Tibial artery (tissue), 4 donors: ENCODE data around the gene AMOTL1.

ENCODE experiments used
- DNase-seq, 2 donors: peaks; one replicate each; pipeline ENCODE4 v3.0.0-alpha.2; 2019
- H3K27ac ChIP-seq, 2 donors: fragments of 200-600 bp; sonication (generic) in 1 of 2; 1 replicate in 1 of 2; 2 replicates in 1 of 2; pipeline ENCODE4 v1.5.1; 2018 to 2019; ENCODE audit warnings: mild to moderate bottlenecking in 1 of 2
- H3K27me3 ChIP-seq, 2 donors: fragments of 200-600 bp; sonication (generic) in 1 of 2; one replicate each; pipeline versions ENCODE4 v1.5.1 to v1.6.0; 2016 to 2019
- H3K36me3 ChIP-seq, 3 donors: fragments of 200-600 bp; sonication (generic) in 2 of 3; one replicate each; pipeline ENCODE4 v1.5.1; 2016 to 2019; ENCODE audit warnings: mild to moderate bottlenecking in 2 of 3
- H3K4me1 ChIP-seq, 4 donors: fragments of 200-600 bp; sonication (generic) in 2 of 4; 1 replicate in 3 of 4; 2 replicates in 1 of 4; pipeline ENCODE4 v1.5.1; 2016 to 2019
- H3K4me3 ChIP-seq, 2 donors: fragments of 200-600 bp; sonication (generic) in 1 of 2; 1 replicate in 1 of 2; 2 replicates in 1 of 2; pipeline ENCODE4 v1.5.1; 2018 to 2019; ENCODE audit warnings: mild to moderate bottlenecking in 2 of 2
- H3K9me3 ChIP-seq, 3 donors: fragments of 200-600 bp; sonication (generic) in 1 of 3; one replicate each; pipeline ENCODE4 v1.5.1; 2016 to 2019
- CTCF ChIP-seq, 2 experiments: fragments of 200-600 bp in 1 of 2; fragments of 450-650 bp in 1 of 2; IDR thresholded peaks; one replicate each; pipeline ENCODE4 v1.5.1; 2017 to 2019; ENCODE audit warnings: antibody characterized with exemption in 2 of 2, mild to moderate bottlenecking in 1 of 2, moderate library complexity in 1 of 2
- intact Hi-C: fragments of 100-400 bp; cut with DNase I; formaldehyde crosslinking; loops from one replicate; pipeline ENCODE4 v1.15.0; 2023; ENCODE audit warnings: low total_unique reads

The AMOTL1 gene

GRCh38 chr11:94857337-94857736 lies 89.2 kb downstream of the AMOTL1 start:
- Histone ChIP-seq H3K27me3 (no peaks in the 10 kb centered on the region), H3K36me3 (peaks cover 46 to 92% (median 83%) of the 10 kb centered on the region in 3 donors), H3K27ac (no peak overlapping the region), H3K9me3 (no peaks in the 10 kb centered on the region), H3K4me1 (peaks cover 0 to 3% (median under 1%) of the 10 kb centered on the region in 4 donors), H3K4me3 (no peak overlapping the region)
- intact Hi-C loops, result no loop called here
- DNase-seq, result no peak
- no peak for TF ChIP-seq CTCF (IDR thresholded peaks at IDR 0.05)

DNA sequence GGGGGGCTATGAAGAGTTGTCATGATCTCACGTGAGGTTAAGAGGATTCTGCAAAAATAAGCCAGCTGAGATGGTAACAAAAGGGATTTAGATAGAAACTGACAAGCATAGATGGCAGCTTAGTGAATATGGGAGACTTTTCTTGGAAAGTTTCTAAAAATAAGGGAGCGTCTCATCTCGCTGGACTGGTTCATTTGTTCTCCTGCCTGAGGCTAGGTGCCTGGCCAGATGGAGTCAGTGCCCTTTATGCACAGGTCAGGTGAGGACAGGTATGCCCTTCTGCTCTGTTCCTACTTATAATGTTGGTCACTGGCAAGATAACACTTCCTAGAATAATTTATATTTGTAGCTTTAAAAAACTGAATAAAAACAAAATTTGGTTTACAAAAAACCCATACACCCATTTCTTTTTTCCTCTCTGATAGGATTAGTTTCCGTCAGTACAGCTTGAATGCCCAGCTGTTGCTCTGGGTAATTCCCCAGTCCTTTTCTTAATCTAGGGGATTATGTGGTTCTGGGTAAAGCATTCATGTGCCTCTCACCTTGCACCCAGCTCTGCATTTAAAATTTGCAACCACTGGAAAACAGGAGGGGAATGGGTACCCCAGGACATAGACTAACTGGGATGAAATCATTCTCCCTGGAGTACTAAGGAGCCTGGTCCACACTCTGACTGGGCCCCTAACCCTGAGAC lies 90.0 kb downstream of the AMOTL1 start:
- H3K36me3 ChIP-seq, result peaks cover 46 to 87% (median 82%) of the 10 kb centered on the region in 3 donors

GRCh38 chr11:94860333-94860732 lies 92.2 kb downstream of the AMOTL1 start:
- Histone ChIP-seq H3K27ac (no peak overlapping the region), H3K4me3 (no peak overlapping the region), H3K4me1 (no peaks in the 10 kb centered on the region), H3K36me3 (peaks cover 42 to 78% (median 74%) of the 10 kb centered on the region in 3 donors), H3K27me3 (no peaks in the 10 kb centered on the region), H3K9me3 (no peaks in the 10 kb centered on the region)
- no peak for TF ChIP-seq CTCF (IDR thresholded peaks at IDR 0.05)
- no peak for DNase-seq
- intact Hi-C loops, result no loop called here

More for the DNA sequence above, 90.0 kb downstream of the AMOTL1 start:
- Histone ChIP-seq H3K4me3 (no peak overlapping the region), H3K9me3 (no peaks in the 10 kb centered on the region), H3K4me1 (peaks cover 0 to 3% (median 0%) of the 10 kb centered on the region in 4 donors), H3K27me3 (no peaks in the 10 kb centered on the region), H3K27ac (no peak overlapping the region)
- intact Hi-C loops, result no loop called here
- no peak for TF ChIP-seq CTCF (IDR thresholded peaks at IDR 0.05)
- no peak for DNase-seq

GRCh38 chr11:94861306-94861845 lies 93.2 kb downstream of the AMOTL1 start:
- no peak for DNase-seq
- Histone ChIP-seq H3K36me3 (peaks cover 52 to 82% (median 75%) of the 10 kb centered on the region in 3 donors), H3K9me3 (no peaks in the 10 kb centered on the region), H3K27me3 (no peaks in the 10 kb centered on the region), H3K4me1 (no peaks in the 10 kb centered on the region), H3K27ac (no peak overlapping the region), H3K4me3 (no peak overlapping the region)
- TF ChIP-seq CTCF (IDR thresholded peaks at IDR 0.05), result no peak
- intact Hi-C loops, result no loop called here

GRCh38 chr11:94862926-94863880 lies 95.0 kb downstream of the AMOTL1 start:
- DNase-seq, result no peak
- Histone ChIP-seq H3K4me1 (no peaks in the 10 kb centered on the region), H3K27me3 (no peaks in the 10 kb centered on the region), H3K36me3 (peaks cover 45 to 86% (median 76%) of the 10 kb centered on the region in 3 donors), H3K9me3 (no peaks in the 10 kb centered on the region), H3K4me3 (no peak overlapping the region), H3K27ac (no peak overlapping the region)
- intact Hi-C loops, result no loop called here
- no peak for TF ChIP-seq CTCF (IDR thresholded peaks at IDR 0.05)
